Measurements from ENCODE around the gene ZNHIT2.

GRCh38 chr11:65130631-65131416 lies 13.3 kb upstream of the ZNHIT2 start:
- TF ChIP-seq EZH2phosphoT487 (IDR thresholded peaks at IDR 0.05; ENCODE audit: insufficient read depth, low read depth) (no peak), EZH2 (IDR thresholded peaks at IDR 0.05; ENCODE audit: insufficient read depth, poor library complexity, severe bottlenecking) (no peak)

All from GM23248 (cell line).